GM19351 (cell line): ENCODE measurements around the gene MT1A.
A peak's percentile ranks its signal among the peaks of the same experiment; 100 is the strongest.

Experiments
- ATAC-seq: cut with Tn5 transposase; IDR thresholded peaks from one replicate; pipeline ENCODE4 v1.9.1; 2021; ENCODE audit warnings: mild to moderate bottlenecking, moderate library complexity; ENCODE audit not compliant: unreplicated experiment

MT1A gene

DNA sequence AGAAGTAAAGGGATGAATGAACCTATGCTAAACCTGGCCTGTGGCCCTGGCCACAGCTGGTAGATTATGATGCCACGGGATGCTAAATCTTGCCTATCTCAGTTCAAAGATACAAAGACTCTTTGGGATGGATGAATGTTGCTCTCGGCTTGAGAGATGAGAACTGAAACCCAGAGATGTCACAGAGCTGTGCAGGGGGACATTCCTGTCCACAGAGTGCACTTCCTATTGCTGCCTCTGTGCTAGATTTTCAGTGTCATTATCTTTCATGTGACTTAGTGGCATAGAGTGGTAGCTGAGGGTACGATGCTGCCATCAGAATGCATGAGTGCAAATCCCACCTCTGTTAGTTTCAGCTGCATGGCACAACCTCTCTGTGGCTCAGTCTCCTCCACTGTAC, 8.3 kb upstream of the MT1A start:
- peak; percentile 90 for ATAC-seq

DNA sequence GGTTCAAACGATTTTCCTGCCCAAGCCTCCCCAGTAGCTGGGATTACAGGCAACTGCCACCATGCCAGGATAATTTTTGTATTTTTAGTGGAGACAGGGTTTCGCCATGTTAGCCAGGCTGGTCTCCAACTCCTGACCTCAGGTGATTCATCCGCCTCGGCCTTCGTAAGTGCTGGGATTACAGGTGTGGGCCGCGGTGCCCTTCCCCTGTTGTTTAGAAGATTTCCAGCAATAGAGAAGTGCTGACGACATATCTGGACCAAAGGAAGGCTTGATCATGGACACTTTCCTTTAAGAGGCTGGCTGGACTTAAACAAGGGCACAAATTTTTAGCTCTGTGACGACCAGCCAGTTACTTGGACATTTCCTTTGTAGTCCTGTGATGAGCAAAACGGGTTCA, 7.3 kb upstream of the MT1A start:
- ATAC-seq: no peak

GRCh38 chr16:56631832-56632155, 6.7 kb upstream of the MT1A start:
- ATAC-seq: no peak

DNA sequence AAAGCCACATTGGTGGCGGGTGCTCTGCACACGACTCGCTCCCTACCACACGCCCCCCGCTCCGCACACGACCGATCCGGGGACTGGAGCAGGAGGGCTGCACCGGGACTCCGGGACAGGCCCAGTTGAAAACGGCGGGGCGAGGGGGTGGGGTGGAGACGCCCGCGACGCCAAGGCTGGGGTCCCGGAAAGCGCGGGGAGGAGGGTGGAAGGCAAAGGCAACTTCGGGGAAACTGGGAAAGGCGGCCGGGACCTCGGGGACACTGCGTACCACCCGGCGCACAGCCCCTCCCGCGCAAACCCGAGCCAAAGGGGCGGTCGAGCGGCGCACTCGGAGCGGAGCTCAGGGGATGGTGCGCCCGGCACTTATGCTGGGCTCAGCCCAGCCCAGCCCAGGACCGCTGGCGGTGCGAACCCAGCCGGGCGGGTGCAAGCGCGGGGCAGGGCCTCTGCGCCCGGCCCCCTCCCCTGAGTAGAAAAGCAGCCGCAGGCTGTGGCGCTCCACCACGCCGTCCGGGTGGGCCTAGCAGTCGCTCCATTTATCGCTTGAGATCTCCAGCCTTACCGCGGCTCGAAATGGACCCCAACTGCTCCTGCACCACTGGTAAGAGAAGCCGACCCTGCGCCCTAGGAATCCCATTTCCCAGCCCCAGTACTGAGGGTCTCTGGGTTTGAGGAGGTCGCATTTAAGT, 6.2 kb upstream of the MT1A start, which contains the start of gene MT1M:
MT1M (plus strand) TSS at position 504 of the 692 bp plus-strand sequence; CDS start at position 577, 73 bp downstream.
- no peak for ATAC-seq

DNA sequence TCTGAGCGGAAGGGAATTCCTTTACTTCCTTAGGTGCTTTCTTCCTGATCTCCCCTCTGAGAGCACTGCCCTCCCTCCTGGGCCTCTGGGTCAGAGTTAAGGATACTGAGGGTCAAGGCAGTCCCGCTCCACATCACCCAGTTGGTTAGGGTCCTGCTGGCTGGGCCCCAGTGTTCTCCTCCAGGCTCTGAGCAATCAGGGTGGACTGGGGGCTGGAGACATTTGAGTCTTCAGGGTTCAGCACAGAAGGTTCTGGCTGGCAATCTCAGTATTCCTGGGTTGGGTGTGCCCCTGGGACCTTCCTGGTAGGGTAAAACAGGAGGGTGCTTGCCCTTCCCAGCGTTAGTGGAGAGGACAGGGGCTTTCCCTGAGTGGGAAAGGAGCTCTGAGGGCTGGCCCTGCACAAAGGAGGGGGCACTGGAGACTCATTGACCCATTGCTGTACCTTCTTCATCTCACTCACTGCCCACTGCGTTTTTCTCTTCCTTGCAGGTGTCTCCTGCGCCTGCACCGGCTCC, 5.6 kb upstream of the MT1A start:
- no peak for ATAC-seq

GRCh38 chr16:56633535-56633934, 4.9 kb upstream of the MT1A start:
- ATAC-seq: no peak

GRCh38 chr16:56634715-56635440, 3.6 kb upstream of the MT1A start:
- ATAC-seq: no peak

- ATAC-seq: no peak
Observed at GRCh38 chr16:56635441-56635967, 3.0 kb upstream of the MT1A start.

GRCh38 chr16:56636616-56637413, 1.7 kb upstream of the MT1A start:
- no peak for ATAC-seq

- no peak for ATAC-seq
Observed at GRCh38 chr16:56639045-56639444, 579 bp downstream of the MT1A start.

- ATAC-seq: no peak
Observed at GRCh38 chr16:56640076-56640475, 1.6 kb downstream of the MT1A start.

DNA sequence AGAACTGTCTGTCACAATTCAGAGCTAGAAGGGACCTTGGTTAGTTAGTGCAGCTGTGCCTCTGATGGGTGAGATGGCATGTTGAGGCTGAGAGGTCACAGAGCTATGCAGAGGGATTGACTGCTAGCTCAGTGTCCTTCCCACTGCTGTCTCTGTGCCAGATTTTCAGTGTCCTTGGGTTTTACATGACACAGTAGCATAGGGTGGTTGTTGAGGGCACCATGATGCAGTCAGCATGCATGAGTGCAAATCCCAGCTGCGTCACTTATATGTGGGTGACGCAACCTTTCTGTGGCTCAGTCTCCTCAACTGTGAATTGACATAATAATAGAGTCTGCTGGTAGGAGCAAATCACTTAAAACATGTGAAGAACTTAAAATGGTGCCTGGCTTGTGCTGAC, 2.7 kb downstream of the MT1A start:
- no peak for ATAC-seq

- ATAC-seq: peak; percentile 89
Observed at GRCh38 chr16:56643080-56643778, 4.8 kb downstream of the MT1A start.

DNA sequence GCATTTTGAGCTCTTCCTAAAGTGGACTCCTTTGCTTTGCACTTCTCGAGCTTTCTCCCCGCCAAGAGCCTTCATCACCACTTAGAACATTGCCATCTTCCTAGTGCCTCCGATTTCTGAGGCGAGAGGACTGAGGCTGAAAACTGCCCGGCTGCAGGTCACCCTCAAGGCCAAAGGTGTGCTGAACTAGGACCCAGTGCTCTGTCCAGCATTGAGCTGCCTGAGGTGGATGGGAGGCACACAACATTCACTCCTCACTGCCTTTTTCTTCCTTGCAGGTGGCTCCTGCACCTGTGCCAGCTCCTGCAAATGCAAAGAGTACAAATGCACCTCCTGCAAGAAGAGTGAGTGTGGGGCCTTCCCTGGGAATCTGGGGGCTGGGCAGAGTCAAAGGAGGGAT, 5.4 kb downstream of the MT1A start:
- no peak for ATAC-seq

- no peak for ATAC-seq
Observed at GRCh38 chr16:56645311-56645710, 6.8 kb downstream of the MT1A start.

GRCh38 chr16:56645838-56646237, 7.4 kb downstream of the MT1A start:
- ATAC-seq: no peak

DNA sequence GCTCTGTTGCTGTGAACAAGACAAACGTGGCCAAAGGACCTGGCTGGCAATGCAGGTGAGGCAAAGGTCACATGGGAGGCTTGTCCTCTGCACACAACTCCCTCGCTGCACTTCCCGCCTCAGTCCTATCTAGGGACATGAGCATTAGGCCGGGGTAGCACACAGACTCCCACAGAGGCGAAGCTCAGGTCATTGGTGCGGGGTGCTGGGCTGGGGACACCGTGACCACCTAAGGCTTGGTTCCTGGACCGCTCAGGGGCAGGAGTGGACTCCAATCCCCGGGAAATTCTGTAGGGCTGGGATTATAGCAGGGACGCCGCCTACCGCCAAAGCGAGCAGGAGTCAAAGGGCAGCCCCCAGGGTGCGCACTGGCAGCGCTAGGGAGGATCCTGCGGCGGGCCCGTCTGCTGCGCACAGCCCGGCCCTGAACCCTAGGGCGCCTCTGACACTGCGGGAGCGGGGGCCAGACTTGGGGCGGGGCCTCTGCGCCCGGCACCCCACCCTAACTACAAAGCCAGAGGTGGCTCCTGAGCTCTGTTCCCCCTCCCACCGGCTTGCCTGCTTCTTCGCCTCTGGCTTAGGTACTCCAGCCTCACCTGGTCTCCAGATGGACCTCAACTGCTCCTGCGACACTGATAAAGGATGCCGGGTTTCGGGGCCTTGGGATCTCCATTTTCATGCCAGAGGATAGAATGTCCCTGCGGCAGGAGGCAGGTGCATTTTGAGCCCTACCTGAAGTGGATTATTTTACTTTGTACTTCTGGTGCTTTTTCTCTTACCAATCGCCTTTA, 9.4 kb downstream of the MT1A start:
- no peak for ATAC-seq

DNA sequence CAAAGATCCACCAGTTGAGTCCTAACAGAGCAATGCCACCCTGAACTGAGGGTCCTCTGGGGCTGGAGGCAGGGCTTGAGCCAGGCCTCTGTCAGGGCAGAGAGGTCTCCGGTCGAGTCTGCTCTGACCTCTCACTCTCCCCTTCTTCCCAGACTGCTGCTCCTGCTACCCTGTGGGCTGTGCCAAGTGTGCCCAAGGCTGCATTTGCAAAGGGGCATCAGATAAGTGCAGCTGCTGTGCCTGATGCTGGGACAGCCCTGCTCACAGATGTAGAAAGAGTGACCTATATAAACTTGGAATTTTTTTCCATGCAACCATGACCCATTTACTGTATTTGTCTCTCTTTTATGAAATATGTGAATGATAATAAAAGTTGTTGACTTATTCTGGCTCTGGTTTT, 10.8 kb downstream of the MT1A start:
- no peak for ATAC-seq

DNA sequence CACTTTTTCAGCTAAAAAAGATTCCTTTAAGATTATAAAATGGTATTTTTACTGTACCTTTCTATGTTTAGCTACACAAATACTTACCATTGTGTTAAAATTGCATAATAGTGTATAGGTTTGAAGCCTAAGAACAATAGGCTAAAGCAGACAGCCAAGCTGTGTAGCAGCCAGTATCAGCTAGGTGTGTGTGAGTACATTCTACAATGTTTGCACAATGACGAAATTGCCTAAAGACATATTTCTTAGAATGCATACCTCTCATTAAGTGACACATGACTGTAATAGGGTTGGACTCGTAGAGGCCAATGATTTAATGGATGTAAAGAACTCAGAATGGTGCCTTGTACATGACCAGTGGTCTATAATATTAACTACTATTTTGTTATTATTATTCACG, 11.4 kb downstream of the MT1A start:
- ATAC-seq: no peak

DNA sequence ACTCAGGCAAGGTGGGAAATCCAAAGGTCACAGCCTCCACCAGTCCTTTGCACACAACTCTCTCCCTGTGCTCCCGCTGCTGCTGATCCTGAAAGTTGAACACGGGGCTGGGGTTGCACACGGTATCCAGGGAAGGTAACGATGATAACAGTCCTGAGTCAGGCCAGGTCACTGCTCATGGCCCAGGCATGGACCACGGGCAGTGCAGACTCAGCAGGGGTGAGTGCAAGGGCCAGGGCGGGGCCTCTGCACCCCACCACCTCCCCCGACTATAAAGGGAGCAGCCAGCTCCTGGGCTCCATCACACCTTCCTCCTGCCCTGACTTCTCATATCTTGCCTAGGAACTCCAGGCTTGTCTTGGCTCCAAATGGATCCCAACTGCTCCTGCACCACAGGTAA, 13.1 kb downstream of the MT1A start, which contains the start of gene MT1B:
MT1B (plus strand) TSS at position 301 of the 400 bp plus-strand sequence; CDS start at position 369, 68 bp downstream.
- ATAC-seq: no peak
